HG03159 (cell line): Measurements from ENCODE around the gene MGAT4A.
"Not testable (repeated sequence)": the region's sequence is repeated elsewhere in the genome, so short reads cannot be mapped to it uniquely, and the experiment has no call there.

Experiments
- ATAC-seq: cut with Tn5 transposase; IDR thresholded peaks from one replicate; pipeline ENCODE4 v1.9.1; 2021; ENCODE audit warnings: mild to moderate bottlenecking, moderate library complexity; ENCODE audit not compliant: unreplicated experiment

The MGAT4A gene

GRCh38 chr2:98730707-98731040 lies 258 bp downstream of the MGAT4A start:
- peak; percentile 65 for ATAC-seq

DNA sequence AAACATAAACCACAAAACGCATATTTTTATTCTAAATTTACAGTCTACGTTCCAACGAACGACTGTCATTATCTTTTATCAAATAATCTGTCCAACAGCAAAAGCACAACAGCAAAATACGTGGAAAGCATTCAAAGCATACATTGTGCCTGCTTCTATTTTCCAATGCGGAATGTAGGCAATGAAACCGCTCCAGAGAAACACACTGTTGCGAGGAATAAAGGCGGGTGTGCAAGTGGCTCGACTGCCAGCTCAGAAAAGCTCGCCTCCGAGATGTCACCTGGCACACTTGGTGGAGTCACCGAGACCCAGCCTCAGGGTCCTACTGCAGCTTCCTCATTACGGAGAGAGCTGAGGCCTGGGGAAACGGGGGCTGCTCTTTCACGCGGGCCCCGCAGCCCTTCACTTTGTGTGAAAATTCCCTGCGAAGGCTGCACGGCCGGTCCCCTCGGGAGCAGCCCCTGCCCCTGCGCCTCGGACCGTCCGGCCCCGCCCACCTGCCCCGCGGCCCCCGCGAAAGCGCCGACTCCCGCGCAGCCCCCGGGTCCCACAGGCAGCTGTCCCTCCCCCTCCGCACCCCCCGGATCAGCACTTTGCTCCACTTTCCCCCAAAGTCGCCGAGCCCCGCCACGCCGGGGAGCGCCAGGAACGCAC lies 752 bp downstream of the MGAT4A start:
- peak; percentile 39 for ATAC-seq

DNA sequence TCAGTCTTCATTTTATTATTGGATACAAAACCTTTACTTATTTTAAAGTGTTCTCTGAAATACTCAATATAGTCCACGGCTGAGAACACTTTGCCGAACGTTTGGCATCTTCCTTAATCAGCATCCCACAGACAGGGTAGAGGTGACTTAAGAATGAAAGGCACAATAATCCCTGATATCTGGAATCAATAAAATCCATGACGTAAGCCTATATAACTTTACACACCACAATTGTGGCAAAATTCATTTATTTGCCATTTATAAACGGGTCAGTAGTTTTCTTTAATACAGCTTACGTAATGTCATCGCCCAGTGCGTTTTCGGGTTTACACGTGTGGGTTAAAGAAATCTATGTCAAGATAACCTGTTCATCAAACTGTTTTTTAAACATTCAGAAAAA lies 1.3 kb downstream of the MGAT4A start:
- no peak for ATAC-seq

DNA sequence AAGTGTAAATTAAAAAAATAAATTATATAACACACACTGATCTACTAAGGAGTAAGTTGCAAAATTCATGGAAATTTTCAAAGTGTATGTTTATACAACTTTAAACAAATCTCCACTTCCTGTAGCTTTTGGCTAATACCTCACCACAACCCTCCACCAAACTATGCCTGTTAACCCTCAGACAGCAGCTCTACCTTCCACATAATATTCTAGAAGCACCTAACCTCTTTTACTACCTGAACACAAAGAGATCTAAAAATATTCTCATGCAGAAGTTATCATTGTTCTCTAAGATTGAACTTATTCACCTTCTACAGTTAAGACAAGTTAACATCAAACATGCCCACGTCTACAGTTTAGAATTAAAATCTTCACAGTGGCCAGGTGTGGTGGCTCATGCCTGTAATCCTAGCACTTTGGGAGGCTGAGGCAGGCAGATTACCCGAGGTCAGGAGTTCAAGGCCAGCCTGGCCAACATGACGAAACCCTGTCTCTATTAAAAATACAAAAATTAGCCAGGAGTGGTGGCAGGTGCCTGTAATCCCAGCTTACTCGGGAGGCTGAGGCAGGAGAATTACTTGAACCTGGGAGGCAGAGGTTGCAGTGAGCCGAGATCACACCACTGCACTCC lies 2.7 kb downstream of the MGAT4A start:
- not testable (repeated sequence) for ATAC-seq

GRCh38 chr2:98727369-98728087 lies 3.4 kb downstream of the MGAT4A start:
- no peak for ATAC-seq

- ATAC-seq, result no peak
Measured at GRCh38 chr2:98726735-98727368, 4.1 kb downstream of the MGAT4A start.

DNA sequence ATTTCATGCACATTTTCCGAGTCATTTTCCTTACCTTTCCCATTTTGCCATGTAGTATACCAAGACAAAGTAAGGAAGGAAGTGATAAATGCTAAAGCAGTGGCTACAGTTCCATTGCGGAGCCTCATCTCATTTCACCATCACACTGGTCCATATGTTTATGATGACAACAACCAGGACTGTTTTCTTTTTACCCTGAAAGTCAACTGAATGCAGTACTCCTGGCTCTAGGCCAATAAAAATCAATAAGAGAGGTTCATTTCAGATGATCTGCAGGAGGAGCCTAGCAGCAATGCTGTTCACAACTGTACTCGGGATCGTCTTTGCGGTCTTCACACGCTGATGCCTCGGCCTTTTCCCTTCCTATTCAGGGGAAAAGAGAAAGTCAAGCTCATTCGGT lies 4.7 kb downstream of the MGAT4A start:
- ATAC-seq, result no peak

DNA sequence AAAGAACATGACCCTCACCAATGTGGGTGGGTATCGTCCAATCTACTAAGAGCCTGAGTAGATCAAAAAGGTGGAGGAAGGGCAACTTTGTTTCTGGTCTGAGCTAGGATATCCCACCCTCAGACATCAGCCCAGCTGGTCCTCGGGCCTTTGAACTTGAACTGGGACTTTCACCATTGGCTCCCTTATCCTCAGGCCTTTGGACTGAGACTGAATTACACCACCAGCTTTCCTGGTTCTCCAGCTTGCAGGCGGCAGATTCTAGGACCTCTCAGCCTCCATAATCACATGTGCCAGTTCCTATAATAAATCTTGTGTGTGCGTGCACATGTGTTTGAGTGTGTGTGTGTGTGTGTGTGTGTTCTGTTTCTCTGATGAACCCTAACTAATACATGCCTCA lies 10.6 kb downstream of the MGAT4A start:
- ATAC-seq, result no peak

- ATAC-seq, result no peak
Measured at GRCh38 chr2:98717621-98718020, 13.3 kb downstream of the MGAT4A start.

DNA sequence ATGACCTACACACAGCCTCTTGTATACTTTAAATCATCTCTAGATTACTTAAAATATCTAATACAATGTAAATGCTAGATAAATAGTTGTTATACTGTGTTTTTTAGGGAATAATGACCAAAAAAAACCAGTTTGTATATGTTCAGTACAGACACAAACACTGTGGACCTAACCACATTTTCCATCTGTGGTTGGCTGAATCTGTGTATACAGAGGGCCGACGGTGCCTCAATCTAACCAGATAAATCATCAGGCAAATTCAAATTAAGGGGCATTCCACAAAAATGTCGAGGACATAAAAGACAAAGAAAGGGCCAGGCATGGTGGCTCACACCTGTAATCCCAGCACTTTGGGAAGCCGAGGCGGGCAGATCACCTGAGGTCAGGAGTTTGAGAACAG lies 14.1 kb downstream of the MGAT4A start:
- ATAC-seq, result no peak

- no peak for ATAC-seq
Measured at GRCh38 chr2:98715812-98716451, 15.0 kb downstream of the MGAT4A start.

DNA sequence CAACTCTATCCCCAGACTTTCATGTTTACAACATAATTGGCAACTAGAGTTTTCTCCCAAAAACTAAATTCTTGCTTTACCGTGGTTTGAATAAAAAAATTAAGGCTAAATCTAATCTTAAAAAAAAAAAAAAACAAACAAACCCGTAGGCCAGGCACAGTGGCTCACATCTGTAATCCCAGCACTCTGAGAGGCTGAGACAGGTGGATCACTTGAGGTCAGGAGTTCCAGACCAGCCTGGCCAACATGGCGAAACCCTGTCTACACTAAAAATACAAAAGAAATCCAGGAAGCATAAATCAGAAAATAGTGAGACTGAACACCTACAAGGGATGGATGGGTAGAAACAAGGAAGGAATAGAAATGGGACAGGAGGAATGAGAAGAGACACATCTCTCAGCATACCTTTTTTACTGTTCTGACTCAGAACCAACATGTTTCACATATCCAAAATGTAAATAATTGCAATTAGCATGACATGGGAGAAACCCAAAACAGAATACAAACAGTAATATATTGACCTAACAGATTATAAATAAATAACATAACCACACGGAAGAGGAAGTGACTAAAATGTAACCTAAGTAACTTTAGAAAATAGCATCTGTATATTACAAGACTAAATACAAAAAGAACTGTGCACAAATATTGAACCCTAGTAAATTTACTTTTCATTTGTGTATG lies 17.5 kb downstream of the MGAT4A start:
- peak; percentile 80 for ATAC-seq

DNA sequence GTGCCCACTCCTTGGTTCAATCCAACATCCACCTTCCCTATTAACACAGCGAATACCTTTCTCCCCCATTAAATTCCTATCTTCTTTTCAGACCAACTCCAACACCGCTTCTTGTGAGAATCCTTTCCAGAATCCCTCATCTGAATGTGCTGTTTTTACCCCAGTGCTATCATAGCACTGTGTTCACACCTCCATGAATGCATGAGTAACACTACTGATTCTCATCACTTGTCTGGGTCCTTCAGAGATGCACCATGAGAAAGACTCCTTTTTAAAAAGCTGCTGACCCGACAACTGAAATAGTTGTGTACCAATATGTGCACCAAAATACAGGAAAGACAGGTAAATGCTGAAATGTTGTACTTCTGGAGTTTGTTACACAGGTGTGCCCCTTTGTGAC lies 18.8 kb downstream of the MGAT4A start:
- ATAC-seq, result no peak

DNA sequence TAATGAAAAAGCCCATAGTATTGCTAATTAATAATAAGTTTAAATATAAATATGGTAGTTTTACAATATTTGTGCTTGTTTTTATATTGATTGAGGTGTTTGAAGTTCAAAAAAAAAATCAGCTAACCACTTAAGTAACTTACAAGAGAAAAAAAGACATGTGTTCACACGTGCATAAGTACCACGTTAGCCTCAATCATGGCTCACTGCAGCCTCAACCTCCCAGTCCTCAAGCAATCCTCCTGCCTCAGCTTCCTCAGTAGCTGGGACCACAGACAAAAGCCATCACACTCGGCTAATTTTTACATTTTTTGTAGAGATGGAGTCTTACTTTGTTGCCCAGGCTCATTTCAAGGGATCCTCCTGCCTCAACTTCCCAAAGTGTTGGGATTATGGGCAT lies 19.4 kb downstream of the MGAT4A start:
- ATAC-seq, result no peak

DNA sequence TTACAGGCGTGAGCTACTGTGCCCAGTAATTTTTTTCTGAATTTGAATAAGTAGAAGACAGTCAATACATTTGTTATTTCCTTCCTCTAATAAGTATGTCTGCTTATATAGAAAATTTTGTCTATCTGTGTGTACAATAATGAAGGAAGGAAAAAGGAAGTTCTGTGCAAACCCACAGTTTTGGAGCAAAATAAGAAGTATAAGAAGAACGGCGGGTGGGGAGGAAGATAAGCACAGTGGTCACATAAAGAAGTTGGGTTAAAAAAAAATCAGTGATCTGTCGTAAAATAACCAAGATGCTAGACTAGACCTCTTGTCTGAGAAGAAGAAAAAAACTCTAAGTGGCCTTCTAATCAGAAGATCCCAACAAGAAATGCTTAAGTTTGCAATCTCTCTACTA lies 20.2 kb downstream of the MGAT4A start:
- ATAC-seq, result no peak

DNA sequence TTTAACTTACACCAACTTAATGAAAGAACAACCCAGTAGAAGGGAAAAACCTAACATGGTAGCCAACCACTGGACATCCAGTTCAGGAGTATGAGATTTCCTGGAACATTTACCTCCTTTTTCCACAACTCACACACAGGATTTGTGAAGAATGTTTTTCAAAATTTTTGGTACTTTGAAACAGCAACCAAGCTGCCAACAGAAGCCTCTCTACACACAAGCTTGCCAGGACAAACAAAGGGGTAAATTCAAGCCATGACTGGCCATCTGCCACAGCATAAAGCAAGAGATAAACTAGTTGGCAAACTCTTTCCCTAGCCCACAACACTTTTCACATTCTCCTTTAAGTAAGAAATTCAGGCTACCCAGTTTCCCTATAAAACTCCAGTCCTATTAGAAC lies 21.4 kb downstream of the MGAT4A start:
- ATAC-seq, result no peak

GRCh38 chr2:98708396-98709186 lies 22.3 kb downstream of the MGAT4A start:
- ATAC-seq, result no peak

DNA sequence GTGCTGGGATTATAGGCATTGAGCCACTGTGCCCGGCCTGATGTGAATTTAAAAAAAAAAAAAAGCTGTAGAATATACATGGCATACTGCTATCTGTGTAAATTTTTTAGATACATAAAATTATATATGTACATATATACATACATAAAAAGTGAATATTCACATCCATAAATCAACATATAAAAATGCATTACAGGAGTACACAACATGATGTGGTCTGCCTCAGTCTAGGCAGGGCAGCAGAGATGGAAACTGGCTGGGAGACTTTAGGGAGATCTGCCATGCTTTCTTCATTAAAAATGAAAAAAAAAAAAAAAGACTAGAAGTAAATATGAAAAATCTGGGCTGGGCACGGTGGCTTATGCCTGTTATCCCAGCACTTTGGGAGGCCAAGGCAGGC lies 24.3 kb downstream of the MGAT4A start:
- ATAC-seq, result no peak

DNA sequence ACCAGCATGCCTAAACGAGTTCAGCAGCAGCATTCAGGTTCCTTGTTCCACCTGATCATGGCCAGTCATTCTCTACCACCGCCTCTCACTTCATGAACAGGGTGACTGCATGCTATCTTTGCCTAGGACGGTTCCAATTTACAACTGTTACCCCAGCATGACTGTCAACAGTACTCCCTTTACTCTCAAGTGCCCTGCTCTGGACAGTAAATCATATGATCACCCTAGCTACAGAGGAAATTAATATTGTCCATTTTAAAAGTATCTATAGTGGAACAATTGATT lies 25.7 kb downstream of the MGAT4A start:
- ATAC-seq, result no peak
